Neural cell (in vitro differentiated cells): Measurements from ENCODE around the gene GLT6D1. TPM values are rescaled to one million over a fixed set of nuclear protein-coding genes. Genes with fewer than 3 reads are reported as not detected.

Source experiments
- H2AFZ ChIP-seq: fragments of 200-600, 300-800 bp; sonication (generic), shearing (Covaris generic); 2 replicates; pipeline ENCODE4 v1.6.0; 2014; ENCODE audit warnings: low read depth, mild to moderate bottlenecking, antibody characterized with exemption, low read length, moderate library complexity
- H3F3A ChIP-seq: fragments of 200-600 bp; shearing (Covaris generic); 2 replicates; pipeline ENCODE4 v1.6.1; 2016; ENCODE audit warnings: mild to moderate bottlenecking, moderate library complexity, mixed read lengths, antibody characterized with exemption, low read length; ENCODE audit not compliant: insufficient read depth, poor library complexity, severe bottlenecking
- H3K27ac ChIP-seq: fragments of 200-600, 300-800 bp; sonication (generic), shearing (Covaris generic); 2 replicates; pipeline ENCODE4 v1.5.1; 2014; ENCODE audit warnings: mild to moderate bottlenecking, low read length, moderate library complexity
- H3K27me3 ChIP-seq: fragments of 300-800, 200-600 bp; sonication (generic), shearing (Covaris generic); 2 replicates; pipeline ENCODE4 v1.6.0; 2014; ENCODE audit warnings: mild to moderate bottlenecking, low read depth, low read length, moderate library complexity; ENCODE audit not compliant: insufficient read depth
- H3K36me3 ChIP-seq: fragments of 300-800, 200-600 bp; sonication (generic), shearing (Covaris generic); 2 replicates; pipeline ENCODE4 v1.5.1; 2014; ENCODE audit warnings: mild to moderate bottlenecking, antibody characterized with exemption, low read length, moderate library complexity; ENCODE audit not compliant: insufficient read depth
- H3K4me2 ChIP-seq: fragments of 300-800, 200-600 bp; sonication (generic), shearing (Covaris generic); 2 replicates; pipeline ENCODE4 v1.6.0; 2014; ENCODE audit warnings: mild to moderate bottlenecking, low read length
- H3K4me3 ChIP-seq: fragments of 300-800, 200-600 bp; sonication (generic), shearing (Covaris generic); 2 replicates; pipeline ENCODE4 v1.5.1; 2014; ENCODE audit warnings: mild to moderate bottlenecking, low read length, moderate library complexity
- H3K79me2 ChIP-seq: fragments of 200-600 bp; shearing (Covaris generic); replicated peaks from 2 replicates; pipeline ENCODE4 v1.6.0; 2014; ENCODE audit warnings: mild to moderate bottlenecking, low read length, moderate library complexity; ENCODE audit not compliant: insufficient read depth
- H3K9ac ChIP-seq: fragments of 300-800, 200-600 bp; sonication (generic), shearing (Covaris generic); 2 replicates; pipeline ENCODE4 v1.6.1; 2016; ENCODE audit warnings: mild to moderate bottlenecking, low read length, mixed read lengths
- H3K9me2 ChIP-seq: fragments of 200-600 bp; shearing (Covaris generic); 2 replicates; pipeline ENCODE4 v1.6.1; 2016; ENCODE audit warnings: mild to moderate bottlenecking, low read length, mixed read lengths; ENCODE audit not compliant: insufficient read depth
- H3K9me3 ChIP-seq: fragments of 200-600, 300-800 bp; sonication (generic), shearing (Covaris generic); 2 replicates; pipeline ENCODE4 v1.6.1; 2016; ENCODE audit warnings: mild to moderate bottlenecking, mixed run types, low read length, moderate library complexity, mixed read lengths
- H4K20me1 ChIP-seq: fragments of 200-600 bp; shearing (Covaris generic); 2 replicates; pipeline ENCODE4 v1.6.1; 2016; ENCODE audit warnings: mild to moderate bottlenecking, mixed run types; ENCODE audit not compliant: insufficient read depth
- CTCF ChIP-seq: fragments of 450-650 bp; IDR thresholded peaks from 2 replicates; pipeline ENCODE4 v1.5.1; 2014; ENCODE audit warnings: antibody characterized with exemption, mild to moderate bottlenecking, moderate library complexity; ENCODE audit not compliant: poor library complexity, severe bottlenecking
- EP300 ChIP-seq: fragments of 450-650 bp; conservative IDR thresholded peaks from 2 replicates; pipeline ENCODE4 v1.6.1; 2014; ENCODE audit warnings: antibody characterized with exemption, mild to moderate bottlenecking, moderate library complexity; ENCODE audit not compliant: poor library complexity, severe bottlenecking
- EZH2 ChIP-seq: fragments of 200-600, 300-800 bp; shearing (Covaris generic), sonication (generic); IDR thresholded peaks from 2 replicates; pipeline ENCODE4 v1.6.1; 2014; ENCODE audit warnings: antibody characterized with exemption, low read length, borderline replicate concordance, mild to moderate bottlenecking; ENCODE audit not compliant: insufficient read depth, poor library complexity, severe bottlenecking
- MXI1 ChIP-seq: fragments of 450-650 bp; conservative IDR thresholded peaks from 2 replicates; pipeline ENCODE4 v1.6.1; 2014; ENCODE audit warnings: antibody characterized with exemption, mild to moderate bottlenecking; ENCODE audit not compliant: poor library complexity, severe bottlenecking
- POLR2AphosphoS5 ChIP-seq: IDR thresholded peaks from 2 replicates; pipeline ENCODE4 v1.6.1; 2012
- RAD21 ChIP-seq: fragments of 450-650 bp; conservative IDR thresholded peaks from 2 replicates; pipeline ENCODE4 v1.6.1; 2014; ENCODE audit warnings: antibody characterized with exemption, mild to moderate bottlenecking, moderate library complexity
- REST ChIP-seq: IDR thresholded peaks from 2 replicates; pipeline ENCODE4 v1.6.1; 2012; ENCODE audit warnings: borderline replicate concordance
- SMC3 ChIP-seq: fragments of 450-650 bp; conservative IDR thresholded peaks from 2 replicates; pipeline ENCODE4 v1.6.1; 2014; ENCODE audit warnings: antibody characterized with exemption, mild to moderate bottlenecking, moderate library complexity; ENCODE audit not compliant: poor library complexity
- TAF1 ChIP-seq: IDR thresholded peaks from 2 replicates; pipeline ENCODE4 v1.6.1; 2012; ENCODE audit warnings: low read depth
- polyA plus RNA-seq: library from polyadenylated mRNA; depleted of rRNA; stranded (reverse); fragments of >200 nt; gene quantifications from 2 replicates; pipeline ENCODE4 v1.2.3, GENCODE V29; 2014

The GLT6D1 gene
- polyA plus RNA-seq, 1 donor from 2014 or later: not detected

GRCh38 chr9:135610290-135611141 lies 28.8 kb downstream of the GLT6D1 start:
- Histone ChIP-seq H3K27ac (no peak overlapping the region), H3F3A (no peaks in the 10 kb centered on the region), H3K4me2 (no peak overlapping the region), H4K20me1 (no peaks in the 10 kb centered on the region), H3K4me3 (no peak overlapping the region), H3K9me3 (no peaks in the 10 kb centered on the region), H3K9me2 (no peaks in the 10 kb centered on the region), H3K27me3 (no peaks in the 10 kb centered on the region), H3K9ac (no peak overlapping the region), H3K79me2 (no peaks in the 10 kb centered on the region), H3K36me3 (no peaks in the 10 kb centered on the region), H2AFZ (no peak overlapping the region)
- TF ChIP-seq POLR2AphosphoS5 (no peak), EP300 (no peak), SMC3 (no peak), RAD21 (no peak), CTCF (no peak), EZH2 (no peak)

- Histone ChIP-seq H3K4me3 (no peak overlapping the region), H3K9me2 (no peaks in the 10 kb centered on the region), H3F3A (no peaks in the 10 kb centered on the region), H3K36me3 (no peaks in the 10 kb centered on the region), H3K9me3 (no peaks in the 10 kb centered on the region), H3K9ac (no peak overlapping the region), H3K79me2 (no peaks in the 10 kb centered on the region), H3K27ac (no peak overlapping the region), H3K4me2 (no peak overlapping the region), H3K27me3 (no peaks in the 10 kb centered on the region), H4K20me1 (no peaks in the 10 kb centered on the region), H2AFZ (no peak overlapping the region)
- TF ChIP-seq MXI1: no peak
- no peak for TF ChIP-seq CTCF
- no peak for TF ChIP-seq RAD21
- no peak for TF ChIP-seq EZH2
- TF ChIP-seq POLR2AphosphoS5: no peak
- TF ChIP-seq REST: no peak
- TF ChIP-seq EP300: no peak
- TF ChIP-seq SMC3: no peak
- no peak for TF ChIP-seq TAF1
Observed at GRCh38 chr9:135609366-135609955, 29.9 kb downstream of the GLT6D1 start.
